Natural killer cell (primary cell): Measurements from ENCODE around the gene TBCD. TPM values are rescaled to one million over a fixed set of nuclear protein-coding genes. Genes with fewer than 3 reads are reported as not detected.

Source experiments
- ATAC-seq, 3 donors: fragments of 150-1000 bp in 2 of 3; fragments of 200-7000 bp in 1 of 3; cut with Tn5 transposase; 1 replicate in 1 of 3; 2 replicates in 2 of 3; pipeline ENCODE4 v1.10.0; 2021; ENCODE audit warnings: mild to moderate bottlenecking in 2 of 3, moderate library complexity in 2 of 3
- DNase-seq, 2 donors: peaks; one replicate each; pipeline versions ENCODE4 v3.0.0 to v3.0.0-alpha.2; 2013 to 2021; ENCODE audit warnings: mixed read lengths in 1 of 2
- H3K27ac ChIP-seq: one replicate; pipeline ENCODE4 v1.5.1; 2013; ENCODE audit warnings: mild to moderate bottlenecking, low read length
- H3K27me3 ChIP-seq: one replicate; pipeline ENCODE4 v1.6.1; 2013; ENCODE audit warnings: low read length; ENCODE audit not compliant: control insufficient read depth, insufficient read depth
- H3K36me3 ChIP-seq: one replicate; pipeline ENCODE4 v1.6.1; 2013; ENCODE audit warnings: low read length; ENCODE audit not compliant: control insufficient read depth, insufficient read depth
- H3K4me1 ChIP-seq: one replicate; pipeline ENCODE4 v1.6.1; 2013; ENCODE audit warnings: low read length; ENCODE audit not compliant: control insufficient read depth, insufficient read depth
- H3K4me3 ChIP-seq: one replicate; pipeline ENCODE4 v1.5.1; 2013; ENCODE audit warnings: low read length
- H3K9me3 ChIP-seq: one replicate; pipeline ENCODE4 v1.6.1; 2013; ENCODE audit warnings: low read length; ENCODE audit not compliant: control insufficient read depth, insufficient read depth
- H3K27ac Mint-ChIP-seq, 2 donors: one replicate each; pipeline ENCODE4 v1.8.0; 2022; ENCODE audit warnings: mild to moderate bottlenecking in 2 of 2, mixed read lengths in 2 of 2, moderate library complexity in 1 of 2
- H3K27me3 Mint-ChIP-seq, 2 donors: one replicate each; pipeline ENCODE4 v1.8.0; 2022; ENCODE audit warnings: low read depth in 2 of 2, mixed read lengths in 2 of 2
- H3K36me3 Mint-ChIP-seq: one replicate; pipeline ENCODE4 v1.8.0; 2022; ENCODE audit warnings: mixed read lengths
- H3K4me1 Mint-ChIP-seq, 2 donors: one replicate each; pipeline ENCODE4 v1.8.0; 2022; ENCODE audit warnings: mixed read lengths in 2 of 2
- H3K4me3 Mint-ChIP-seq: one replicate; pipeline ENCODE4 v1.8.0; 2022; ENCODE audit warnings: mild to moderate bottlenecking, moderate library complexity, mixed read lengths
- H3K9me3 Mint-ChIP-seq, 2 donors: one replicate each; pipeline ENCODE4 v1.8.0; 2022; ENCODE audit warnings: mixed read lengths in 2 of 2
- CTCF ChIP-seq: fragments of 200-600 bp; IDR thresholded peaks from one replicate; pipeline ENCODE4 v1.8.0; 2022; ENCODE audit warnings: antibody characterized with exemption
- WGBS: methylation state at CpG from one replicate; pipeline ENCODE4 v1.1.7; 2013; ENCODE audit warnings: missing lambda C conversion rate; ENCODE audit not compliant: insufficient coverage; 5-methylcytosine and 5-hydroxymethylcytosine counted together
- intact Hi-C: fragments of 100-400 bp; cut with micrococcal nuclease; formaldehyde crosslinking; loops from one replicate; pipeline ENCODE4 v1.14.2; 2022
- total RNA-seq, 4 donors: library from RNA; stranded (reverse); fragments of 120-200 nt in 1 of 4; gene quantifications; one replicate each; pipeline versions ENCODE4 v1.2.3 to v1.2.4, GENCODE V29; 2013 to 2022

The TBCD gene
- total RNA-seq, 3 donors from 2014 or later (not counting 1 experiment from before 2014, with no cell fraction given) = 92.0 to 149 (median 132) TPM

DNA sequence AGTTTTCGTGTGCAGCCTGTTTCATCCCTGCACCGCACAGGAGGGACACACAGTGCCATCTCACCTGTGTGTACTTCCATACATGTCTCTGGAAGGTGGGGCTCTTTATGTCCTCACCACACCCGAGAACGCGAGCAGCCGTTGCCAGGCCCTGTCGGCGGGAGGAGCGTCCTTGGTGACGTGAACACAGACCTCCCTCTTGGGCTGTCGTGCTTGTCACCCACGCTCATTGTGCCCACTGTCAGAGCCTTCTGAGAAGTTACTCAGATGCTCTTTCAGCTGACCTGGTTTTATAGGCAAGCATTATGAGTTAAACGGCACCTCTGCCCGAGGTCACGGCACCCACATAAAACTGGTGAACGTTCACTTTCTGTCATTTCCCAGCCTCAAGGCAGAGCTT is 47.7 kb downstream of the TBCD start:
- Histone ChIP-seq H3K27me3 (no peaks in the 10 kb centered on the region), H3K4me3 (no peak overlapping the region), H3K36me3 (no peaks in the 10 kb centered on the region), H3K27ac (no peak overlapping the region), H3K9me3 (no peaks in the 10 kb centered on the region), H3K4me1 (no peaks in the 10 kb centered on the region)
- ATAC-seq = no peak
- peaks cover 6 to 22% of the 10 kb centered on the region in 2 donors for H3K4me1 Mint-ChIP-seq
- H3K4me3 Mint-ChIP-seq = no peak overlapping the region
- no peak for TF ChIP-seq CTCF
- DNase-seq = no peak
- H3K27ac Mint-ChIP-seq = no peak overlapping the region
- 92% methylated on average over 16 of the region's 16 CpGs for WGBS
- H3K36me3 Mint-ChIP-seq = no peaks in the 10 kb centered on the region
- no peaks in the 10 kb centered on the region for H3K9me3 Mint-ChIP-seq
- intact Hi-C loops = no loop called here
- no peaks in the 10 kb centered on the region for H3K27me3 Mint-ChIP-seq

- Mint-ChIP-seq H3K36me3 (no peaks in the 10 kb centered on the region), H3K4me1 (peaks cover 6 to 22% of the 10 kb centered on the region in 2 donors), H3K4me3 (no peak overlapping the region), H3K27ac (peak overlapping the region in 1 of 2 donors; percentile 25), H3K27me3 (no peaks in the 10 kb centered on the region), H3K9me3 (no peaks in the 10 kb centered on the region)
- no peaks in the 10 kb centered on the region for H3K9me3 ChIP-seq
- no peak for TF ChIP-seq CTCF
- H3K36me3 ChIP-seq = no peaks in the 10 kb centered on the region
- DNase-seq = no peak
- H3K27ac ChIP-seq = no peak overlapping the region
- no peak overlapping the region for H3K4me3 ChIP-seq
- intact Hi-C loops = no loop called here
- H3K27me3 ChIP-seq = no peaks in the 10 kb centered on the region
- H3K4me1 ChIP-seq = no peaks in the 10 kb centered on the region
- 96% methylated on average over 15 of the region's 15 CpGs for WGBS
- no peak for ATAC-seq
Measured at GRCh38 chr17:82800885-82801284, 49.0 kb downstream of the TBCD start.

- no peak overlapping the region for H3K27ac ChIP-seq
- intact Hi-C loops = no loop called here
- no peaks in the 10 kb centered on the region for H3K4me1 ChIP-seq
- no peaks in the 10 kb centered on the region for H3K27me3 ChIP-seq
- Mint-ChIP-seq H3K4me1 (peaks cover 6 to 22% of the 10 kb centered on the region in 2 donors), H3K27me3 (no peaks in the 10 kb centered on the region), H3K9me3 (no peaks in the 10 kb centered on the region), H3K27ac (peak overlapping the region; percentile 3 to 25), H3K4me3 (no peak overlapping the region), H3K36me3 (no peaks in the 10 kb centered on the region)
- no peak overlapping the region for H3K4me3 ChIP-seq
- H3K9me3 ChIP-seq = no peaks in the 10 kb centered on the region
- no peak for TF ChIP-seq CTCF
- no peak for ATAC-seq
- no peak for DNase-seq
- H3K36me3 ChIP-seq = no peaks in the 10 kb centered on the region
- WGBS = 94% methylated on average over 63 of the region's 63 CpGs
Measured at GRCh38 chr17:82801377-82801970, 49.6 kb downstream of the TBCD start.
